IPS DF 19.7 (cell line): Measurements from ENCODE around the gene CES4A.
"Not testable (repeated sequence)": the region's sequence is repeated elsewhere in the genome, so short reads cannot be mapped to it uniquely, and the experiment has no call there.

ENCODE experiments used
- DNase-seq: peaks from one replicate; pipeline ENCODE4 v3.0.0-alpha.2; 2013; ENCODE audit warnings: low read depth, low spot score

Gene CES4A

DNA sequence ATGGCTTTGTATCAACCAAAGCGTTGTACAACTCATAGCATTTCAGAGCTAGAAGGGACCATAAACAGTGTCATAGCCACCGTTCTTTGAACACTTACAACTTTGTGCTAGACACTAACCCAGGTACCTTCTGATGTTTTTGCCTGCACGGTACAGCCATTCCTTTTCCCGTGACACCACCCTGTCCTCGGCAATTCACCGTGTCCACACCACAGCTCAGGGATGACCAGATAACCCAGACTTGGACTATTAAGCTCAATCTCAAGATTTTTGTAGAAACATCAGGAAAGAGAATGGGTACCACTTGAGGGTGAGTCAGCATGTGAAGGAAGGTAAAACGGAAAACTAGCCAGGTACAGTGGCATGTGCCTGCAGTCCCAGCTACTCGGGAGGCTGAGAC lies 30.8 kb downstream of the CES4A start:
- DNase-seq: no peak

DNA sequence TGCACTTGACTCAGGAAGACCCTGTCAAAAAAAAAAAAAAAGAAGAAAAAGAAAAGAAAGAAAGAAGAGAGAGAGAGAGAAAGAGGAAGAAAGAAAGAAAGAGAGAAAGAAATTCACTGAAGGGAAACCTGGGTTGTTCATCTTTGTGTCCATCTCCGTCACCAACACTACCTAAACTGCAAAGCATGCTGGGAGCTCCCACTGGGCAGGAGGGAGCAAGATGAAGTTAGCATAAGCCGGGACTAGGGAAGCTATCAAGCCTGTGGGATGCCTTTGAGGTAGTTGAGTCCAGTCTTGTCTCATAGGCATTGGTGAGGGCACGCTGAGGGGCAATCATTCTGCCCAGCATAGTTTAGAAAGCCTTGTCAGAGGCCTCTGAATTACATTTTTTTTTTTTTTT lies 32.9 kb downstream of the CES4A start:
- DNase-seq: no peak

DNA sequence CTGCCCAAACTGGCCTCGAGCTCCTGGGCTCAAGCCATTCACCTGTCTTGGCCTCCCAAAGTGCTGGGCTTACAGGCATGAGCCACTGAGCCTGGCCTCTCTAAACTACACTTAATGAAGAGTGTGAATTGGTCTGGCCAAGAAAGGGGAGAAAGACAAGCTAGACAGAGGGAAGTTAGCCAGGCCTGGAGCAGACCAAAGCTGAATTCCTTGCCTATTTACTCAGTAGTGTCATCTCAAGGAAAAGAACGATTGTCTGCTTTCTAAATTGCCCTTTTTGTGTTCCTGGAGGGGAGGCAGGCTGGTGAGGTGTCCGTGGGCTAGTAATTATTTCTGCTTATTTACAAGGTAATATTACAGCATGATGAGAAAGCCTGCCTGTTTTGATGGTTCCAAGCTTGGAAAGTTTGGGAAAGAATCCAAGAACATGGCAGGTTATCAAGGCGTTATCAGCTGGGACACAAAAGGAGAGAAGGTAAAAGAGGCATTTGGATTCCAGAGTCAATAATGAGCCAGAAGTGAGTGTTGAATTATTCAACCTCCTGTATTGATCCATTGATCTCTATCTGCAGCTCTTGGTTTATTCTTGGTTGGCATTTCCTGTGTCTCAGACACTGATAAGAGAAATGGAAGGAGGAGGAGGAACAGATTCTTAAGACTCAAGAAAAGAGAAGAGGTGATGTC lies 34.3 kb downstream of the CES4A start:
- no peak for DNase-seq

DNA sequence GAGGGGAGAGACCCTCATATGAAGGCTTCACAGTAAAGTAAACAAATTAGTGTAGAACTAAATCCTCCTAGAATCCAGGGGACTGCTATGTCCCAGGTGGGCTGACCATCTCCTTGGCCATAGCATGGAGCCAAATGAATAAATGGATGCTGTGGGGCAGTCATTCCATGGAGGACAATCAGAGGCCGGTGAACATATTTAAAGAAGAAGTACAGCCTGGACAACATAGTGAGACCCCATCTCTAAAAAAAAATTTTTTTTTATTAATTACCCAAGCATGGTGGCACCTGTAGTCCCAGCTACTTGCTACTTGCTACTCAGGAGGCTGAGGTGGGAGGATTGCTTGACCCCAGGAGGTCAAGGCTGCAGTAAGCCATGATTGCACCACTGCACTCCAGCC lies 35.3 kb downstream of the CES4A start:
- no peak for DNase-seq

DNA sequence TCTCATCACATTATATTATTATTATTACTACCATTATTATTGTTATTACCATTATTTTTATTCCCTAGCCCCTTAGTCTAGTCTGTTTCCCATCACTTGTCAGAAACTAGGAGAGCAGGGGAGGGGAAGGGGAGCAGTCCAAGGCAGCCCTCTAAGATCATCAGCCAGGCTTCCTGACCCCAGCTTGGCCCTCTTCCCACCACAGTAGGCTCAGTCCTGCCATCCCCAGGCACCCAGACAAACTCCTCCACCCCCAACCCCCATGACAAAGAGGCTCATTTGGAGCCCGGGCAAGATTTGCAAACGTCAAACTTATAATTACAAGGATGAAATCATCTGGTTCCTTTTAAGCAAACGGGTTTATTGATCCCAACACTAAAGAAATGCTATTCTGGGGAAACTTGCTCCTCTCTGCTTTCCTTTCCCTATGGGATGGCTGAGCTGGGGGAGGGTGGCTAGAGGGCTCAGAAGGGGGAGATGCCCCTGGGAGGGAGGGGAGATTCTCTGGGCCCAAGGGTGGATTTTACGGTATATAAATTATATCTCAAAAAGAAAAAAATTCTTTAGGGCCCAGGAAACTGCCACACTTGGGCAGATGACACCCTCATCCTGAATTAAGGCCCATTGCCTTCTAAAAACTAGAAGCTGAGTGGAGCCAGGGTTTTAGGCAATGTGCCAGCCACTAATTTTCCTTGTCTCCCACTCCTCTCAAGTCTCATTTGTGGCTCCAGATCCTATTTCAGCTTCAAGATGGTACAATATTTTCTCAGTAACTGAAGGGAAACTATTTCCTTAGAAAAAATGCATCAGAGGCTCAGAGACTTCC lies 36.2 kb downstream of the CES4A start:
- DNase-seq: no peak

DNA sequence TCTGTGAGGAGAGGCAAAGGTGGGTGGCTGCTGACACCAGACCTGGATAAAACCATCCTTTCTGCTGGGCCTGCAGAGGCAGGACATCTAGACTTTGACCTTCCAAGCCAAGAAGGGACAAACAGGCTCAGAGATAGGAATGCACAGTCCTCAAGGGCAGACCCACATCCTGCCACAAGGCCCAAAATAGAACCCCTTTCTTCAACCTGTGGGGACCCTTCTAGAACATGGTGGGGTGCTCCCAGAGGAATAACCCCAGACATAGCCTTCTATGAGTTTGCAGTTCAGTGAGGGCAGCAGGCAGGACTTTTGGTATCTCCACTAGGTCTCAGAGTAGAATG lies 36.8 kb downstream of the CES4A start:
- DNase-seq: no peak

DNA sequence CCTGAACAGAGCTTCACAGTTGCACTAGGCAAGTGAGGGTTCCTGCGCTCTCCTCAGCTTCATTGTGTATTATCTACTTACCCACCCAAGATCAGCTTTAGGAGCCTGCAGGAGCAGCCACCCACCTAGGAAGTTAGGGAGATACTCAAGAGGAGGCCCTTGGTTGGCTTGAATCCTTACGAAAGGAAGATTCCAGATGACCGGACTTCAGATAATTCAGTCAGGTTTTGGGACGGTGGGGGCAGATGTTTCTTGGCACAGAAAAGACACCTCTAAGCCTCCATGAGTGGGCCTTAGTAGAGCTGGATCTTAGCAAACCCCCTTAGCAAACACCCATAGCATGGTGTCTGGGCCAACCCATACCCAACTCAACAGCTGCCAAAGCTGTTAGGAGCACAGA lies 38.2 kb downstream of the CES4A start:
- DNase-seq: no peak

DNA sequence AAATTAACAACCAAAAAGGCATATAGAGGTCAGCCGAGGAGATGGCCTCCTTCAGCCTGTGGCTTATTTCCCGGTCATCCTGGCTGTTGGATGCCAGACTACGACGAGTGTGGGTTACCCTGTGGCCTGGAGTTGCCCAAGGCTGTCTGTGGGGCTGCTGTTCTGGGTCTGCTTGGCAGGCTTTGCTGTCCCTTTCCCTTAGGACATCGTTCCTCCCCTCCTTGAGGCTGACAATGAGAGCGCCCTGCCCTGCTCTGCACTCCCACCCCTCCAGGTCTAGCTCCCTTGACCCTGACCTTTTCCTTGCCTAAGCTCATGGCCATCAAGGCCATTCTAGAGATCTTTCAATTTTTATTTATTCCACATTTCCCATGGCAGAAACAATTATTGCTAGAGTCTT lies 38.7 kb downstream of the CES4A start:
- no peak for DNase-seq

DNA sequence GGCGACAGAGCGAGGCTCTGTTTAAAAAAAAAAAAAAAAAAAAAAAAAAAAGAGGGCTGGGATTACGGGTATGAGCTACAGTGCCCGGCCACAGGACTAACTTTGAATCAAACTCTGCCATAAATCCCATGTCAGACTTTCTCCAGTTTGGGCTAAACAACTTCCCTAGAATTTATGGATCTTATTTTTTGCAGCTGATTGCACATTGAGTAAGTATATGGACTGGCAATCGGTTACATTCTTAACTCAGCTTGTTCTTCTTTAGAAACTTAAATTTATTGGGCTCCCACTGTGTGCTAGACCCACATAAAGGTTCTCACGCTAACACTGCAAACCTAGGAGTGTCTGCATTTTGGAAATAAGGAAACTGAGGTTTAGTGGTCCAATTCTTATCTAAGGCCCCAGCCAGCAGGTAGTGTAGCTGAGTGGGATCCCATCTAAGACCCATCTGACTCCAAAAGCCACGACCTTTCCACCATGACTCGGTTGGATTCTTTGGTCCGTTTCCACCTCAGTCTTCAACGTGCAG lies 39.8 kb downstream of the CES4A start:
- no peak for DNase-seq

DNA sequence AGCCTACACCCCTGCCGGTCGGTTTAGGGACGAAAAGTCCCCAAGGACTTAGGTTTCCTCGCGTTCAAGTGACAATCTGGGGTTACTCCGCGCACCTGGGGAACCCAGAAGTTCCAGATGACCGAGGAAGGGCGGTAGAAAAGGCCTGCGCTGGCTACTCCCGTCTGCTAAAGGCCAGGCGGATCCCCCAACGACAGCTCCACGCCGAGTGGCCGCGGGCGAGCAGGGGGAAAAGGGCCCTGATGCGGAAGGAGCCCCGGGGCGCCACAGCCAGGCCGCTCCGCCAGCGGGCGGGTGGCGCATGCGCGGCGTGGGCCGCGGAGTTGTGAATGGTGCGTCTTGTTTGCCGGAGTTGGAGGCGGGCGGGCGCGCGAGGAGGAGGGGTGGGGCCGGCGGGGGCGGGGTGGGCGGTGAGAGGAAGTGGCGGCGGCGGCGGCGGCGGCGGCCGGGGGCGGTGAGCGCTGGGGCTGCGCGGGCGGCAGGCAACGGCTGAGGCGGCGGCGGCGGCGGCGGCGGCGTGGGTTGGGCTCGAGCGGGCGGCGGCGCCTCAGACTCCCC lies 40.4 kb downstream of the CES4A start, which contains the start of gene CBFB:
Gene CBFB (plus strand): TSS at position 454 of the 558 bp plus-strand sequence. CDS start 259 bp downstream, outside the sequence.
- DNase-seq: peak; percentile 28

DNA sequence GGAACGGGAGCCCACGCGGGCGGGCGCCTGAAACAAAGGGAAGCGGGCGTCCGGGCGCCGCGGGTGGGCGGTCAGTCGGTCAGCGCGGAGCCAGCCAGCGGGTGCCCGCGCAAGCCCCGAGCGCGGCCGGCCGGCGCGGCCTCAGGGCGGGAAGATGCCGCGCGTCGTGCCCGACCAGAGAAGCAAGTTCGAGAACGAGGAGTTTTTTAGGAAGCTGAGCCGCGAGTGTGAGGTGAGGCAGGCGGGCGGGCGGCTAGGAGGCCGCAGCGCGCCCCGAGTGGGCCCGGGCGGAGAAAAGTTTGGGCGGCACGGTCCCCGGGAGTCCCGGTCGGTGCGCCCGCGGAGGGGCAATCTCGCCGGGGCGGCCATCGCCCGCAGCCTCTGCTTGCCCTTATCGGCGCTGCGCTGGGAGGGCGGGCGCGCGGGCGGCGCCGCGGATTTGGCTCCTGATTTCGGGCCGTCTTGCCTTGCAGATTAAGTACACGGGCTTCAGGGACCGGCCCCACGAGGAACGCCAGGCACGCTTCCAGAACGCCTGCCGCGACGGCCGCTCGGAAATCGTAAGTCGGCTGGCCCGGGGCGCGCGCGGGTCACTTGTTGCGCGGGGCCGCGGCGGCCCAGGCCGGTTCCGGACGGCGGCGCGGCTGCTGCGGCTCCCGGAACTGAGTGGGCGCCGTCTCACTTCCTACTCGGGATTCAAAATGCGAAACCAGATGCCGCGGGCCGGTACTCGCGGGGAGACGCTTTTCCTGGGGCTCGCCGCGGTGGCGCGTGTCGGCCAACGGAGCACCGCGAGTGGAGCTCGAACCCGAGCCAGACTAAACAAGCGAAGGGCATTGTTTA lies 41.1 kb downstream of the CES4A start:
- DNase-seq: no peak

DNA sequence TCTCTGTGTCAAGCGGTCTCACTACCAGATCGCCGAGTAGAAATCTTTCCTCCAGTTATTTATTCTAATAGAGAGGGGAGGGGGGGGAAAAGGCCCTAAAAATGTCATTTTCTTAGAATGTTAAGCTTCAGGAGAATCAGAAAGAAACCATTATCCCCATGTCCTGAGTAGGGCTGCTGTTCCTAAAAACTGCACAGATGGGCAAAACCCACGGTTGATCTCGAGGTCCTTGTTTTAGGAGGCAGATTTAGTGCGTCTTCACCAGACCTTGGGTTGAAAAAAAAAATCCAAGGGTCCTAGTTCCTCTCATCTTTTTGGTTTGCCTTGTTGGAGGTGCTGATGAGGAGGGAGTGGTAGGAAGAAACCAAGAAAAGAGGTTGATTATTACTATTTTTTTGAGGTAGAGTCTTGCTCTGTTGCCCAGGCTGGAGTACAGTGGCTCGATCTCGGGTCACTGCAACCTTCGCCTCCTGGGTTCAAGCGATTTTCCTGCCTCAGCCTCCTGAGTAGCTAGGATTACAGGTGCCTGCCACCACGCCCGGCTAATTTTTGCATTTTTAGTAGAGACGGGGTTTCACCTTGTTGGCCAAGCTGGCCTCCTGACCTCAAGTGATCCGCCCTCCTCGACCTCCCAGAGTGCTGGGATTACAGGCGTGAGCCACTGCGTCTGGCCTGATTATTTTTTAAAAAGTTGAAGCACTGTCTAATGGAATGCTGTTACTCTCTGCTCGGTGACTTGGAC lies 42.0 kb downstream of the CES4A start:
- DNase-seq: no peak

DNA sequence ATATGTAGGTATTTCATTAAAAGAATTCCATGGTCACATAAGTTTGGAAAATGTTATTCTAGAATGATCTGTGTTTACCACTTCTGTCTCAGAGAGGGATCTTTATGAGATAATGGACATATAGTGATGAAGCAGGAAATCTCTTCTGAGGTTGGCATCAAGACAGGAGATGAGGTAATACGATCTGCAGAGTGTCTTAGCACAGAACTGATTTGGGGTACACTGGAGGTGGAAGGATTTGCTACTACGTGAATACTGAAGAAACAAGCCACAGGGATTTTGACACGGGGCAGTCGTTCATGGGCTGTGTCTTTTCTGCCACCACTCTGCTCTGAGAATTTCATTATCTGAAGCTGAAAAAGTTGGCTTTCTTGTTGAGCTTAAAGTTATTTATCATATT lies 46.1 kb downstream of the CES4A start:
- DNase-seq: no peak

DNA sequence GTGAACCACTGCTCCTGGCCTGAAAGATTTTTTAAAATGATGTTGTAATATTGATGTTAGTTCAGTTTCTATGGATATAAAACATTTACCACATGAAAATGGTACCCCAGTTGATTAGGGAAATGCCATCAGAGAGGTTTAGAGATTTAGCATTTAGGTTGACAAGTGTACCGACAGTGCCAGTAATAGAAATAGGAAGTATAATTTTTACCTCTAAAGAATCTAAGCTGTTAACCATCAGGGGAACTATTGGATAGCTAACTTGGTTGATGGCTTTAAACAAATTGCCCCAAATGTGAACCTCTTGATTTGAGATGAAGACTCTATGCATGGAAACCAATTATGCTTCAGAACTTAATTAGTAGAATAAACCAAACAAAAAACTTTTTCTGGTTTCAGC lies 47.0 kb downstream of the CES4A start:
- no peak for DNase-seq

DNA sequence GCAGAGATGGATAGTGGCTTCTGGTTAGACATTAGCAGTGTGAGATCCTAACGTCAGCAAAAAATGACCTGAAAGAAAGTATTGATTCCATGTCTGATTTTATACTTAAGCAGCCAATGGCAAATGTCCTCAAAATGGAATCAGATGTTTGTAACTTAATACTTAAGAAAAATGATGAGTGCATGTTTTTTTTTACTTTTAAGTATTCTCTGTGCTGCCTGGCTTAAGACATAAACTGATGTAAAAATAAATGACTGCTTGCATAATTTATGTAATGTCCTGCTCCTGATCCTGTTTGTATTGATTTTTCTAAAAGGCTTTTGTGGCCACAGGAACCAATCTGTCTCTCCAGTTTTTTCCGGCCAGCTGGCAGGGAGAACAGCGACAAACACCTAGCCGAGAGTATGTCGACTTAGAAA lies 47.9 kb downstream of the CES4A start:
- no peak for DNase-seq

DNA sequence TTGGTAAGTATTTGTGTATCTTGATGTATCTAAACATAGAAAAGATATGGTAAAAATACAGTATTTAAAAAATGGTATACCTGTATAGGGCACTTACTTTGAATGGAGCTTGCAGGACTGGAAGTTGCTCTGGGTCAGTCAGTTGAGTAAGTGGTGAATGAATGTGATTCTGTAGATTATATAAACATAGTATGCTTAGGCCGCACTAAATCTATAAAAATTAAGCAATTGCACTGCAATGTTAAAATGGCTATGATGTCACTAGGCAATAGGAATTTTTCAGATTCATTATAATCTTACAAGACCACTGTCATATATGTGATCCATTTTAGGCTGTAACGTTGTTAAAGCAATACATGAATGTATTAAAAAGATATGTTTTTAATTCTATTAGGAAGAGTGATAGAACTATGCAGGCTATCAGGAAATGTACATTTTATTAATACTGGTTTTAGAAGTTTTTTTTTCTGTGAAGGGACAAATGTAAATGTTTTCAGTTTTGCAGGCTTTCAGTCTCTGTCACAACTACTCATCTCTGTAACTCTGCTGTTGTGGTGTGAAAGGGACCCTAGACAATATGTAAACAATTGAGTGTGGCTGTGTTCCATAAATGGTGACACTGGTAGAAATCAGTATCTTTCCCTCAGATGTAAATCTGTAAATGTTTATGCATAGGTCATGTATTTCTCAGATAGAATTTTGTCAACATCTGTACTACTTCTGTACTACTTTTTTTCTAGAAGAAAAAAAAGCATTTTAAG lies 51.1 kb downstream of the CES4A start:
- DNase-seq: no peak

DNA sequence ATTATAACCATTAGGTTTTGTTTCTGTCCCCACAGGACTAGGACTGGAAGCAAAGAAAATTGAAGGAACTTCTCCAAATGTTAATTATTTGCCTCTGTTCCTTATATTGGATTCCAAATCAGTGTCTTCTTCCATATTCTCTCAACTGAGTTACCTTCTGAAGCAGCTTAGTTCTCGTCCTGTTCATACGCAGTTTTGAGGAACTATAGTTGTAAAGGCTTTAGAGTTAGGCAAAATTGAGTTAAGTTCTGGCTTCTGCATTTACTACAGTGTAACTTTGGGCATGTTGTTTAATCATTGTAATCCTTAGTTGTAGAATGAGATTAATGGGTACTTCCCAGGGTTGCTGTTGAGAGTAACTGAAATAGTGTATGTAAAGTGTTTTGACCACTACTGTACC lies 51.8 kb downstream of the CES4A start:
- no peak for DNase-seq

DNA sequence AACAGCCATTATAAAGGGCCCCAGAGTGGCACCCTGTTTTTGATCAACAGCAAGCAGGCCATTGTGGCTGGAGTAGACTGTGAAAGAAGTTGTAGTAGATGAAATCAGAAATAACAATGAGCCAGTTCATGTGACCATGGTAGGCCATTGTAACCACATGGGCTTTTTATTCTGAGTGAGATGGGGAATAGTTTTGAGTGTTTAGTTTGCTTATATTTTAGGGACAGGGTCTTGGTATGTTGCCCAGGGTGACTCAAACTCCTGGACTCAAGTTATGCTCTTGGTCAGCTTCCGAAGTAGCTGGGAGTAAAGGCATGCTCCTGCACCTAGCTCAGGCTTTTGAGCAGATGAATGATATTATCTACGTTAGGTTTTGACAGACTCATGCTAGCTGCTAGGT lies 52.5 kb downstream of the CES4A start:
- no peak for DNase-seq

DNA sequence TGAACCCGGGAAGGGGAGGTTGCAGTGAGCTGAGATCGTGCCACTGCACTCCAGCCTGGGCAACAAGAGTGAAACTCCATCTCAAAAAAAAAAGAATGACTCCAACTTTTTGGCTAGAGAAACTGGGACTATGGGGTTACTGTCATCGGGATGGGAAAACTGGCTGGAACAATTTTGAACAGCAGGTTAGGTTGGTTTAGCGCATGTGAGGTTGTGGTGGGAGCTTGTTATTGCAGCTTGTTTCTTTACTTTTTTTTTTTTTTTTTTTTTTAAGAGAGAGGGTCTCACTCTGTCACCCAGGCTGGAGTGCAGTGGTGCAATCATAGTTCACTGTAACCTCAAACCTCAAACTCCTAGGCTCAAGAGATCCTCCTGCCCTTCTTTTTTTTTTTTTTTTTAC lies 53.1 kb downstream of the CES4A start:
- not testable (repeated sequence) for DNase-seq

DNA sequence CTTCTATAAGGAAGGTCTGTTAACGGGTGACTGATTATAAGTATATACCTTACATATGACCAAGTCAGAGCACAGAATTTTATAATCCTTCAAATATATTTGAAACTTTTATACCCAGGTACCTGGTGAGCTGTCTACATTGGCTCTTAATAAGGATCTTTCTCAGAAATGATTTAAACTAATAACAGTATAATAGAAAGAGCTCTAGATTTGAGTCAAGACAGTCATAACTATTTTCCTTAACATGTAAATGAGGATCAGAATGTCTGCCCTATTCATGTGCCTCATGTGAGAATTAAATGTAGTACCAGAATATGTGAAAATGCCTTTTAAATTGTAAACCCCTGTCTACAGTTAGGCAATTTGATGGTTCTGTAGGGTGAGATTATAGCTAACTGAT lies 55.0 kb downstream of the CES4A start:
- DNase-seq: no peak
